CD4-positive, alpha-beta T cell (primary cell): Measurements from ENCODE around the gene SLC35F1. TPM values are rescaled to one million over a fixed set of nuclear protein-coding genes. Genes with fewer than 3 reads are reported as not detected.

Source experiments
- ATAC-seq: fragments of 200-7000 bp; cut with Tn5 transposase; one replicate; pipeline ENCODE4 v1.10.0; 2022; ENCODE audit warnings: mild to moderate bottlenecking; ENCODE audit not compliant: poor library complexity
- CTCF ChIA-PET: fragments of 350-600 bp; sonication (Branson Sonifier 250); formaldehyde crosslinking; loops from one replicate; lab custom pipeline; 2021; ENCODE audit warnings: antibody characterized with exemption, inconsistent platforms; lab: Charles Lee
- POLR2A ChIA-PET: fragments of 350-600 bp; sonication (Branson Sonifier 250); formaldehyde crosslinking; loops from one replicate; lab custom pipeline; 2021; ENCODE audit warnings: antibody characterized with exemption, inconsistent platforms; lab: Charles Lee
- DNase-seq, 14 experiments: peaks; one replicate each; pipeline ENCODE4 v3.0.0-alpha.2; 2013 to 2020; ENCODE audit warnings: mixed read lengths in 2 of 14
- H3K27ac ChIP-seq, 2 donors: one replicate each; pipeline versions ENCODE4 v1.5.1 to v1.7.0; 2013; ENCODE audit warnings: low read length in 2 of 2, low read depth in 1 of 2, mild to moderate bottlenecking in 1 of 2
- H3K27me3 ChIP-seq, 2 experiments: 1 replicate in 1 of 2; 2 replicates in 1 of 2; pipeline versions ENCODE4 v1.6.1 to v1.7.0; 2013; ENCODE audit warnings: low read length in 2 of 2, control low read depth in 1 of 2, mild to moderate bottlenecking in 1 of 2, moderate library complexity in 1 of 2; ENCODE audit not compliant: insufficient read depth in 2 of 2, control insufficient read depth in 1 of 2
- H3K36me3 ChIP-seq: one replicate; pipeline ENCODE4 v1.6.1; 2013; ENCODE audit warnings: low read length, control low read depth; ENCODE audit not compliant: insufficient read depth
- H3K4me1 ChIP-seq: one replicate; pipeline ENCODE4 v1.6.1; 2013; ENCODE audit warnings: low read length, control low read depth; ENCODE audit not compliant: insufficient read depth
- H3K4me3 ChIP-seq: one replicate; pipeline ENCODE4 v1.5.1; 2013; ENCODE audit warnings: mild to moderate bottlenecking, low read length, moderate library complexity
- H3K9me3 ChIP-seq, 2 experiments: 1 replicate in 1 of 2; 2 replicates in 1 of 2; pipeline versions ENCODE4 v1.6.1 to v1.7.0; 2013; ENCODE audit warnings: low read length in 2 of 2, mild to moderate bottlenecking in 2 of 2, control low read depth in 1 of 2, moderate library complexity in 1 of 2; ENCODE audit not compliant: control insufficient read depth in 1 of 2, insufficient read depth in 1 of 2
- H3K27ac Mint-ChIP-seq: one replicate; pipeline ENCODE4 v1.8.0; 2020; ENCODE audit warnings: mixed read lengths
- H3K27me3 Mint-ChIP-seq: one replicate; pipeline ENCODE4 v1.8.0; 2021; ENCODE audit warnings: mixed read lengths
- H3K36me3 Mint-ChIP-seq: one replicate; pipeline ENCODE4 v1.8.0; 2021; ENCODE audit warnings: low read depth, mixed read lengths
- H3K4me1 Mint-ChIP-seq: one replicate; pipeline ENCODE4 v1.8.0; 2021; ENCODE audit warnings: low read depth, mixed read lengths
- H3K4me3 Mint-ChIP-seq: one replicate; pipeline ENCODE4 v1.8.0; 2020; ENCODE audit warnings: mild to moderate bottlenecking, mixed read lengths
- H3K9me3 Mint-ChIP-seq: one replicate; pipeline ENCODE4 v1.8.0; 2020; ENCODE audit warnings: mixed read lengths
- CTCF ChIP-seq: fragments of 200-600 bp; IDR thresholded peaks from one replicate; pipeline ENCODE4 v1.8.0; 2022; ENCODE audit warnings: antibody characterized with exemption, mild to moderate bottlenecking
- intact Hi-C, 2 experiments: fragments of 100-400 bp; cut with DNase I in 1 of 2; cut with micrococcal nuclease in 1 of 2; formaldehyde crosslinking; loops; one replicate each; pipeline versions ENCODE4 v1.15.1 to v1.9.0; 2023 to 2025; cut with DNase I, micrococcal nuclease
- total RNA-seq, 174 experiments: library from RNA in 2 of 174; stranded (reverse) in 2 of 174; gene quantifications; one replicate each; pipeline ENCODE4 v1.2.3 and lab custom pipeline; 2021 to 2026

The SLC35F1 gene
- total RNA-seq, 2 experiments from 2014 or later = not detected

- no peak overlapping the region for H3K27ac ChIP-seq
- Mint-ChIP-seq H3K4me1 (no peaks in the 10 kb centered on the region), H3K27ac (no peak overlapping the region), H3K36me3 (no peaks in the 10 kb centered on the region), H3K4me3 (no peak overlapping the region), H3K27me3 (peaks cover 39% of the 10 kb centered on the region), H3K9me3 (no peaks in the 10 kb centered on the region)
- no peak overlapping the region for H3K4me3 ChIP-seq
- no peaks in the 10 kb centered on the region for H3K36me3 ChIP-seq
- DNase-seq (no peak), ATAC-seq (no peak)
- H3K9me3 ChIP-seq = no peaks in the 10 kb centered on the region
- POLR2A ChIA-PET = no interaction called here
- CTCF ChIA-PET = interaction anchor here (1.3 kb wide), 1 partner anchor 13 kb away, joined by 3 read pairs; no protein-coding TSS in a partner anchor
- H3K4me1 ChIP-seq = no peaks in the 10 kb centered on the region
- H3K27me3 ChIP-seq = peaks cover 0 to 7% of the 10 kb centered on the region in 2 experiments
- intact Hi-C loops = no loop called here
- TF ChIP-seq CTCF = no peak
These were observed 85.8 kb downstream of the SLC35F1 start for GRCh38 chr6:117992856-117993255.

- H3K4me1 Mint-ChIP-seq = no peaks in the 10 kb centered on the region
- no peaks in the 10 kb centered on the region for H3K36me3 Mint-ChIP-seq
- Histone ChIP-seq H3K27me3 (peaks cover 0 to 4% of the 10 kb centered on the region in 2 experiments), H3K27ac (no peak overlapping the region), H3K4me3 (no peak overlapping the region), H3K9me3 (no peaks in the 10 kb centered on the region), H3K4me1 (no peaks in the 10 kb centered on the region), H3K36me3 (no peaks in the 10 kb centered on the region)
- H3K4me3 Mint-ChIP-seq = no peak overlapping the region
- TF ChIP-seq CTCF = no peak
- no peak for ATAC-seq
- H3K27ac Mint-ChIP-seq = no peak overlapping the region
- peaks cover 23% of the 10 kb centered on the region for H3K27me3 Mint-ChIP-seq
- H3K9me3 Mint-ChIP-seq = peaks cover 6% of the 10 kb centered on the region
- ChIA-PET CTCF (no interaction called here), POLR2A (no interaction called here)
- DNase-seq = no peak
- intact Hi-C loops = no loop called here
These were observed 105.9 kb downstream of the SLC35F1 start for GRCh38 chr6:118012944-118013343.

GRCh38 chr6:118016532-118016931 lies 109.5 kb downstream of the SLC35F1 start:
- ATAC-seq (no peak), DNase-seq (no peak)
- Histone ChIP-seq H3K9me3 (no peaks in the 10 kb centered on the region), H3K4me1 (no peaks in the 10 kb centered on the region), H3K27ac (no peak overlapping the region), H3K36me3 (no peaks in the 10 kb centered on the region), H3K4me3 (no peak overlapping the region), H3K27me3 (peaks cover 0 to 4% of the 10 kb centered on the region in 2 experiments)
- CTCF ChIA-PET = no interaction called here
- Mint-ChIP-seq H3K36me3 (no peaks in the 10 kb centered on the region), H3K4me3 (no peak overlapping the region), H3K9me3 (no peaks in the 10 kb centered on the region), H3K27ac (no peak overlapping the region), H3K4me1 (no peaks in the 10 kb centered on the region), H3K27me3 (peaks cover 14% of the 10 kb centered on the region)
- POLR2A ChIA-PET = no interaction called here
- TF ChIP-seq CTCF = no peak
- intact Hi-C loops = no loop called here
